Mesenteric fat pad (tissue), 1 donor: ENCODE measurements around the gene CDH23. TPM values are rescaled to one million over a fixed set of nuclear protein-coding genes. Genes with fewer than 3 reads are reported as not detected.

ENCODE experiments used
- DNase-seq: peaks from one replicate; pipeline ENCODE4 v3.0.0-alpha.2; 2020; ENCODE audit warnings: low spot score
- total RNA-seq: library from RNA; stranded (reverse); fragmentation: NEBNext Ultra II Directional; extraction: Animal tissue kit (Norgen Biotek cat#: 25700); gene quantifications from one replicate; pipeline ENCODE4 v1.2.1, GENCODE V29; 2021
- donor health status: DM: yes; HTN: yes; CAD: no.

Gene CDH23
- total RNA-seq, 1 donor from 2014 or later: 9.7 TPM

- DNase-seq: no peak
These were observed 158.0 kb downstream of the CDH23 start for GRCh38 chr10:71554671-71555070.

GRCh38 chr10:71555087-71555723 lies 158.5 kb downstream of the CDH23 start:
- no peak for DNase-seq

- DNase-seq: no peak
These were observed 159.0 kb downstream of the CDH23 start for GRCh38 chr10:71555724-71556119.

- no peak for DNase-seq
These were observed 162.3 kb downstream of the CDH23 start for GRCh38 chr10:71558991-71559390.

- no peak for DNase-seq
These were observed 164.4 kb downstream of the CDH23 start for GRCh38 chr10:71561003-71561574.

GRCh38 chr10:71562181-71562580 lies 165.5 kb downstream of the CDH23 start:
- no peak for DNase-seq

- DNase-seq: no peak
These were observed 166.2 kb downstream of the CDH23 start for GRCh38 chr10:71562904-71563303.

- DNase-seq: no peak
These were observed 167.6 kb downstream of the CDH23 start for GRCh38 chr10:71564194-71564820.

GRCh38 chr10:71565284-71566000 lies 168.7 kb downstream of the CDH23 start:
- no peak for DNase-seq

DNA sequence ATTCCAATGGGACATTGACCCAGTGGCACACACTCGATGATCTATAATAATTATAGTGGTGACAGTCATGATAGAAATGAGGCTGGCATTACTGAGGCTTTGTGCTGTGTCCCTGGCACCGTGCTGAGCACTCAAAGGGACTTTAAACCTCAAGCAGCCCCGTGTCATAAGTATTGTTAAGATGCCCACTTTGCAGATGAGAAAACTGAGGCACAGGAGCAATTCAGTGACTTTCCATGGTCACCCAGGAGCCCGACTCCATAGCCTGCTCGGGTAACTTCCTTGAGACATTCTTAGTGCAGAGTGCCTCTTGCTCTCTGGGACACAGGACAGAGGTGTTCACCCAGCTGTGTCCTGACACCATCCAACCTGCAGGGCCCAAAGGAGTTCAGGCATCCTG lies 170.3 kb downstream of the CDH23 start:
- DNase-seq: no peak

GRCh38 chr10:71568896-71569492 lies 172.3 kb downstream of the CDH23 start:
- no peak for DNase-seq

DNA sequence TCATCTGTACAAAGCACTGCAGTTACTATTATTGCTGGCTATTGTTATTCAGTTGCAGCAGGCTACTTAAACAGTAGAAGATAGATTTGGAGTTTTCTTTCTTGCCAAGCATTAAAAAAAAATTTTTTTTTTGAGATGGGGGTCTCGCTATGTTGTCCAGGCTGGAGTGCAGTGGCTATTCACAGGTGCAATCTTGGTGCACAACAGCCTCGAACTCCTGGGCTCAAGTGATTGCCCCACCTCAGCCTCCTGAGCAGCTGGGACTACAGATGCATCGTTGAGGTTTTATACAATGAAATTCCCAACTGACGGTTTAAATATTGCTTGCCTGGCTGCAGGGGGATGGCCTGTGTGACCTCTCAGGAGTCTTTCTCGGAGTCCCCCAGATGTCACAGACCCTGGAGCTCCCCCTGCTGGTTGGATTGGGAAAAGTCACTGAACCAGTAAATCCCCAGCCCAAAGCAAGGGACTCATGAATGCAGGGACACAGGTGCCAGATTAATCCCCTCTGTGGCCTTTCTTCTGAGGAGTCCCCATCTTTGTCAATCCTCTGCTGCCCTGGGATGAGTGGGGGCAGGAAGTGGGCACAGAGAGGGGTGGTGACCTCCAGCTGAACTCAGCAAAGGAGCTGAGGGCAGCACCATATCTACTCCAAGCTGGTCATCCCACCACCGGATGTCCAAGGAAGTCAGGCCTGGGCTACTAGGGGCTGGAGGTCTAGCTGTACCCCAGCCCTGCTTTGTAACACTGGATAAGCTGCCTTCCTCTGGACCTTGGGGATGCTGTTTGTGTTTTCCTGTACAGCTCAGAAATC lies 173.3 kb downstream of the CDH23 start:
- no peak for DNase-seq

GRCh38 chr10:71571460-71572175 lies 174.9 kb downstream of the CDH23 start:
- no peak for DNase-seq

- no peak for DNase-seq
These were observed 176.2 kb downstream of the CDH23 start for GRCh38 chr10:71572962-71573361.

DNA sequence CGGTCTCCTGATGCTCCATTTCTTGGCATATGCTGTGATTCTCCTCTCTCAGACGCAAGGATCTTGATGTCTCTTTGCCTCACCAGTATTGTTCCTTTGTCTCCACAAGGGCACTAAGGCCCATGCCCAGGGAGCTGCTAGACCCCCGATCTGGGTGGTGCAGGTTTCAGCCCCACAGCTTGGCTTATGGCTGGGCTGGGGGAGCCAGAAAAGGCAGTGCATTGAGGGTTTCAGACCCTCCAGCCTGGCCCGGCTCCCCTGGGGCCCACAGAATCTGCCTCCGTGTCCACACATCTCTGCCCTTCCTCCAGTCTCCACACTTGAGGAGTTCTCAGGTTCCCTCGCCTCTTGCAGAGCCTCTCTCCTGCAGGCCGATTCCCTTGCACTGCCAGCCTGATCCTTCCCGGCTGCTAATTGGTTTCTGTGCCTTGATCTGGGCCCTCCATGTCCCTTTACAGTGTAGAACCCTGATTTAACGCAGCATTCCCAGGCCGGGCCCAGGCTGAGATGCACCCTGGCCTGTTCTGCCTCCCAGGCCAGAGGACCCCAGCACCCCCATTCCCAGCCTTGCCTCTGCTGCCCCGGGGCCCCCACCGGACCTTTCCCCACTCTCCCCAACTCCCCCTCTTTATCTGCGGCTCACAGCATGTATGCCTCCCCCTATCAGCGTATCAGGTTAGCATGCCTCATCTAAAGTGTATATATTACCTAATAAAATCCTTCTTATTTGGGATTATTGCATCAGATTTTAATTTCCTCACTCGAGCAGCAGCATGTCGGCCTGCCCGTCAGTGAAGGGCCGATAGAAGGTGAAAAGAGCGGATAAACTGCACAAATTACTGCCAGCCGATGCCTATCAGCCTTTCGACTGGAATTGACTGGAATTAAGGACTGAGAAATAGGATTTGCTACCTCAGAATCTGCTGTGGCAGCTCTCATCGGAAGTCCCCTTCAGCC lies 177.1 kb downstream of the CDH23 start:
- DNase-seq: no peak

DNA sequence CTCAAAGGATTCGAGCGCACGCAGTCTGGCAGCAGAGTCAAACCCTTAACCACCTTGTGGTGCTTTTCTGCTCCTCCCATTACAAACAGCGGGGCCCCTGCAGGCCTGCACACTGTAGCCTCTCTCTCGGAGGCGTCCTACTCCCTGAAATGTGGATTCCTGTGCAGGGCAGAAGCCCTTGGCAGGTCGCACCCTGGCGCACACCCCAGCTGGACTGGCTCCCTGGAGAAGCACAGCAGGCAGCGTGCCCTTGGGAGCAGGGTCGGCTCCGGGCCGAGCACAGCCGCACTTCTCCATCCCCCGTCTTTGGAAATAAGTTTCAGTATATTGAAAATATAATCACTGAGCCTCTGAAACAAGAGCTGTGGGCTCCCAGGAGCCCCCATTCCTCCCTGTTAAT lies 178.7 kb downstream of the CDH23 start:
- DNase-seq: no peak

DNA sequence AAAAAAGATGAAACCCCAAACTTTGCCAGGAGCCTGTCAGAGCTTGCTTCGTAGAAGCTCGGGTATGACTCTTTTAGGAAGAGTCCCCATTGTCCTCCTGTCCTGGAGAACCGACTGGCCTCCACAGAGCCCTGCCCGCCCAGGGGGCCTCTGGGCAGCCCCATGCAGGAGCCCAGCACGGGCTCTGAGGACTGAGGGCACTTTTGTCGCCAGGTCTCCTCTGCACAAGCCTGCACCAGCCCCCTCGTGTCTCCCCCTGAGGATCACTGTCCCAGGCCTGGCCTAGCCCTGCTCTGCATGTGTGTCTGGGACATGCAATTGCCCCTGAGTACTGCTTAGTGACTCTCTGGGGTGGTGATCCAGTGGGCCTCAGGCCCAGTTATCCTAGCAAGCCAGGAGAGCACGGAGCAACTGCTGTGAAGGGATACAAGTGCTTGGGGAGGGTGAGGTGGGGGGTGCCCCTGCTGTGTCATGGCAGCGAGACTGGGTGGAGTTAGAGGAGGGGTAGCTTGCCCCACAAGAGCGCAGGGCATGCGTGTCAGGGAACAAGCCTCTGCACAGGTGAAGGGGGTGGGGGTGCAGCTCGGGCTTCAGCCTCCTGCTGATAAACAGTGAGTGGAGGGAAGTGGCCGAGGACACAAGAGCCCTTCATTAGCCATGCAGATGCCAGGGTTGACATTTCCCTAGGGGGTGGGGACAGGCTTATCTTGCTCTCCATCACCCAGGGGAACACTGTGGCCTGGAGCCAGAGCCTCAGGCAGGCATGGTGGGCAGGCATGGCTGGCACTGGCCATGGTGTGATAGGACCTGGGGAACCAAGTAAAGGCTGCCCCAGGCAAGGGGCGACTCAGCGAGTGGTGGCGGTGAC lies 179.4 kb downstream of the CDH23 start:
- no peak for DNase-seq

DNA sequence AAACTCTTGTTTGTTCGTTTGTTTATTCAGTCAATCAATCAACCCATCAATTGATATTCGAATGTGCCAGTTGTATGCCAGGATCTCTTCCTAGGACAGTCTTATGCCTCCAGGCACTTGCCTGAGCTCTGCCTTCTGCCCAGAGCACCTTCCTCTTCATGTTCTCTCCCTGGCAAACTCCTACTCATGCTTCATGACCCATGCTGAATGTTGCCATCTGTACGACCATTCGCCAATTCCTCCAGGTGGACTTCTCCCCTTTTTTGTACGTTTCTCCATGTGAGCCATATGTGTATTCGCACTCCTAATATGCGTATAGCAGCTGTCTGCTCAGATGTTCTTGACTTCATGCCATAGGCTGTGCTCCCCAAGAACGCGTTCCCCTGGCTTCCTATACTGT lies 180.1 kb downstream of the CDH23 start:
- DNase-seq: no peak
